HepG2 (cell line): Measurements from ENCODE around the gene CENPP.

Experiments
- CTCF ChIP-seq: sonication (generic); formaldehyde crosslinking; IDR thresholded peaks from 2 replicates; pipeline ENCODE4 v1.5.0; 2020; ENCODE audit warnings: mild to moderate bottlenecking, missing genetic modification reagents, moderate library complexity
- MAFK ChIP-seq, 2 experiments: IDR thresholded peaks in 1 of 2; conservative IDR thresholded peaks in 1 of 2; 2 replicates each; pipeline ENCODE4 v1.6.1; 2011; ENCODE audit warnings: improper control_type of control experiment in 2 of 2, low read length in 2 of 2
- PBX3 ChIP-seq: sonication (generic); formaldehyde crosslinking; IDR thresholded peaks from 2 replicates; pipeline ENCODE4 v1.8.1; 2023; ENCODE audit warnings: missing genetic modification reagents, inconsistent platforms, borderline replicate concordance
- POLR2AphosphoS2 ChIP-seq: IDR thresholded peaks from 2 replicates; pipeline ENCODE4 v1.6.1; 2011; ENCODE audit warnings: low read depth, low read length, improper control_type of control experiment
- RAD51 ChIP-seq: fragments of 450-650 bp; IDR thresholded peaks from 2 replicates; pipeline ENCODE4 v1.6.1; 2016; ENCODE audit warnings: borderline replicate concordance
- TFAP4 ChIP-seq: sonication (generic); IDR thresholded peaks from 2 replicates; pipeline ENCODE4 v1.6.1; 2016; ENCODE audit warnings: low read depth, borderline replicate concordance

DNA sequence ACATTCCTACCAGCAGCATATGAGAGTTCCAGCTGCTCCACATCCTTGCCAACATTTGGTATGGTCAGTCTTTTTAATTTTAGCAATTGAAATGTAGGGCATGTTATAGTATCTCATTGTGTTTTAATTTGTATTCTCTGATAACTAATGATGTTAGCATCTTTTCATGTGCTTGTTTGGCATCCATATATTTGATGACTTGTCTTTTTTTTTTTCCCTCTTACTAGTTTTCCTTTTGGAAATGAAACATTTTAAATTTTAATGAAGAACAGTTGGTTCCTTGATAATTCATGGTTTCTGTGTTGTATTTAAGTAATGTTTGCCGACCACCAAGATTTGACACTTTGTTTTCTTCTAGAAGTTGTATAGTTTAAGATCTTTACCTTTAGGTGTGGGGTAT lies 69.9 kb downstream of the CENPP start:
- TF ChIP-seq RAD51 = no peak
- TF ChIP-seq TFAP4 = no peak
- TF ChIP-seq PBX3 (CRISPR knock-in tag) = no peak
- no peak for TF ChIP-seq CTCF (CRISPR knock-in tag)
- peak; percentile 35 to 41; a peak in 3 of 4 replicates for TF ChIP-seq MAFK (conservative IDR thresholded peaks at IDR 0.05 in 1 of 2, IDR thresholded peaks at IDR 0.05 in 1 of 2; ENCODE audit: low read length in 2 of 2)
- TF ChIP-seq POLR2AphosphoS2 = no peak
